GM23338 (cell line): ENCODE data around the gene PTPRC.

Experiments
- CTCF ChIP-seq, 2 experiments: fragments of 200-600 bp in 1 of 2; sonication (generic) in 1 of 2; conservative IDR thresholded peaks; 2 replicates each; pipeline versions ENCODE4 v1.5.1 to v1.6.1; 2016 to 2017; ENCODE audit warnings: antibody characterized with exemption in 2 of 2, low read depth in 2 of 2, mild to moderate bottlenecking in 2 of 2, moderate library complexity in 1 of 2
- EZH2 ChIP-seq: fragments of 200-600 bp; sonication (generic); IDR thresholded peaks from one replicate; pipeline ENCODE4 v1.8.0; 2017; ENCODE audit warnings: antibody characterized with exemption, mild to moderate bottlenecking, low read depth; ENCODE audit not compliant: unreplicated experiment
- REST ChIP-seq: IDR thresholded peaks from one replicate; pipeline ENCODE4 v1.6.1; 2018; ENCODE audit warnings: antibody characterized with exemption; ENCODE audit not compliant: unreplicated experiment

- TF ChIP-seq REST (no peak), EZH2 (no peak), CTCF (conservative IDR thresholded peaks at IDR 0.05; ENCODE audit: low read depth in 2 of 2) (no peak)
These were observed 73.0 kb downstream of the PTPRC start for GRCh38 chr1:198711837-198712236.
